NCI-H187 (cell line): ENCODE results near the gene DDX11.
A peak's percentile ranks its signal among the peaks of the same experiment; 100 is the strongest.
"Not testable (repeated sequence)": the region's sequence is repeated elsewhere in the genome, so short reads cannot be mapped to it uniquely, and the experiment has no call there.

ENCODE experiments used
- DNase-seq, 2 experiments: peaks; one replicate each; lab custom pipeline; 2025; lab: John Stamatoyannopoulos, UW

DDX11 gene

DNA sequence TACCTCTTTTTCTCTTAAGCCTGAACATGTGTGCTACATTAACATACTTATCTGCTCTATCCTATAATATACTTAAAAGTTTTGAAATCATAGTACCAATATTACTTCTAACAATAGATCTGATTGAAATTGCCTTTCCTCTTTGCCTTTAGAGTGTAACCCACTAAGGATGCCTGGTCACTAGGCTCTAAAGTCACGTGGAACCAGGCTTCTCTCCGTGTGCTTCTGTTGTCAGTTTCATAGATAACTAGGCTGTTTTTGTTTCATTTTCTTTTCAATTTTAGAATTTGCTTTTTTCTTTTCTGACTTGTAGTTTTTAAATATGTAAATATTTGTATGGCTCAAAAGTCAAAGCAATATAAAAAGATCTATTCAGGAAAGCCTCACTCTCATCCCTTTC, 25.8 kb downstream of the DDX11 start:
- DNase-seq: not testable (repeated sequence)

GRCh38 chr12:31100503-31101208, 27.0 kb downstream of the DDX11 start:
- peak; percentile 13 to 49 for DNase-seq

- DNase-seq: peak in 1 of 2 experiments; percentile 19
Observed at GRCh38 chr12:31102125-31102524, 28.5 kb downstream of the DDX11 start.

- not testable (repeated sequence) for DNase-seq
Observed at GRCh38 chr12:31102596-31102995, 28.9 kb downstream of the DDX11 start.

- peak; percentile 37 to 44 for DNase-seq
Observed at GRCh38 chr12:31103561-31103975, 29.9 kb downstream of the DDX11 start.

DNA sequence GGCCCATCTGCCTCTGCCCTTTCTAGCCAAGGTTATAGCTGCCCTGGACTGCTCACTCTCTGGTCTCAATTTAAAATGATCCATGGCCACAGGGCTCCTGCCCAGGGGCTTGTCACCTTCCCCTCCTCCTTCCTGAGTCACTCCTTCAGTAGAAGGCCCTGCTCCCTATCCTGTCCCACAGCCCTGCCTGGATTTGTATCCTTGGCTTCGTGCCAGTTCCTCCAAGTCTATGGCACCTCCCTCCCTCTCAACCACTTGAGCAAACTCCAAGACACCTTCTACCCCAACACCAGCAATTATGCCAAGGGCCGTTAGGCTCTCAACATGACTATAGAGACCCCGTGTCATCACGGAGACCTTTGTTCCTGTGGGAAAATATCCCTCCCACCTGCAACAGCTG, 30.6 kb downstream of the DDX11 start:
- not testable (repeated sequence) for DNase-seq

GRCh38 chr12:31104773-31105172, 31.1 kb downstream of the DDX11 start:
- not testable (repeated sequence) for DNase-seq

DNA sequence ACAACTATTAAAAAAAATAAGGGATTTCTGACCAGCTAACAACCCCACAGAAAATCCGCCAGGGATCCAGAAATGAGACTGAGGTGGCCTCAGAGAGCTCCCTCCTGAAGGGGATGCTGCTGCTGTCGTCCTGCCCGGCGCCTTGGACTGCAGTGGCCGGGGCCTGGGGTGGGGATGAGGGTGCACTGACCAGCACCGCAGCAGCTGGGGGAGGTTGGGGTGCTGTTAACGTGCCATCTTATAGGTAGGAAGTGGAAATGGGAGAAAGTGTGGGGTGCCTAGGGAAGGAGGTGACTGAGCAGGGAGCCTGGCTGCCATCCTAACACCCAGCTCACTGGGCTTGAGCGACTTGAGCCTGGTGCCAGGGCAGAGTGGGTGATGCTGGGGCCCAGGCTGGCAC, 32.0 kb downstream of the DDX11 start:
- DNase-seq: no peak

DNA sequence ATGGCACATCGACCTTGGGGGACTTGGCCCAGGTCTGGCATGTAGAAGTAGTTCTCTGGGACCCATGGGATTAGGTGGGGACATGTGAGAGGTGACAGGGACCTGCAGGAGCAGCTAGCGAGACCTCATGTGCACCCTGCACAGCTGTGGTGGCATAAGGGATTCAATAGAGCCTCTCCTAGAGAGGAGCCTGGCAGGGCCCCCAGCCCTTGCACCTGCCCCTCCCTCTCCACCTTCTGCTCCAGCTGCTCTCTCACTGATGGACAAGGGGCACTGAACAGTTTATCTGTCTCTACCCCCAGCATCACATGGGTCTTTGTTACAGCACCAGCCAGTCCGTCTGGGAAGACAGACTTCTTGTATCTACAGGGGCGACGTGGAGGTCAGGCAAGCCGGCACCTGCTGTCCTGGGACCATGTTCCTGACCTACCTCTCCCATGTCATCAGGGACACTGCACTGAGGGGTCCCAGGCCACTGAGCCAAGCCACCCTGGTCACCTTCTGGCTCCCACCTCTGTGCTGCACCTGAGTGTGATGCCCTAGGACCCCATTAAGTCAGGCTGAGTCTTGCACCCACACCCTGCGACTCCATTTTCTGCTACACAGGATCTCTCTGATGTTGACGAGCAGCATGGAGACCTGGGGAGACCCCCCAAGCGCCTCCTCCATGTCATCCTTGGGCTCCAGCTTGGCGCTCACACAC, 32.6 kb downstream of the DDX11 start:
- no peak for DNase-seq

- not testable (repeated sequence) for DNase-seq
Observed at GRCh38 chr12:31109773-31110172, 36.1 kb downstream of the DDX11 start.

DNA sequence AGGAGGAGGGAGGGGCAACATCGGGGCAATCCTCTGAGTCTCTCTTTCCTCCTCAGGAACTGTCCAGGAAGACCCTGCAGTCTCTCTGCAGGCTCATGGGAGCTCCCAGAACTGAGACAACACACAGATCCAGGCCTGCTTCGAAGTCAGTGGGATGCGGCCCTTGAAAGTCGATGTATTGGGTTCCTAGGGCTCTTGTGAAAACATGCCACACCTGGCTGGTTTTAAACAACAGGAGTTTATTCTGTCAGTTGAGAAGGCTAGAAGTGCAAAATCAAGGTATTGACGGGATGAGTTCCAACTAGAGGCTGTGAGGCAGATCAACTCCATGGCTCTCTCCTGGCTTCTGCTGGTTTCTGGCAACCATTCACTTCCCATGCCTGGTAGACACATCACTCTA, 36.6 kb downstream of the DDX11 start:
- not testable (repeated sequence) for DNase-seq

DNA sequence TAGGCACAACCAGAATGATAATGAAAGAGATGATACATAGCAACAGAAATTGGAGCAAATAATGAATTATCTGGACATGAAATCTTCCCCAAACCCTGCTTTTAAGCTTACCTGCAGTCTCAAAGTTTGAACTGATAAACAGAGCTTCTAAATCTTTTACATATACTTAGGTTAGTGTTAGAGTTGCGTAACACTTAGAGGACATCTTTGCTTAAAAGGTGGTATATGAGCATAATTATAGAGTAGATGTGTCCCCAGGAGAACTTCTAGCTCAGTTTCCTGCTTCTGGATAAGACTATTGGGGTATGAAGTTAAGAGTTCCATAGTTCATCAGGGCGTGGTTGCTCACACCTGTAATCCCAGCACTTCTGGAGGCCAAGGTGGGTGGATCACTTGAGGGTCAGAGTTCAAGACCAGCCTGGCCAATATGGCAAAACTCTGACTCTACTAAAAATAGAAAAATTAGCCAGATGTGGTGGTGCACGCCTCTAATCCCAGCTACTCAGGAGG, 41.5 kb downstream of the DDX11 start:
- not testable (repeated sequence) for DNase-seq

GRCh38 chr12:31116846-31117202, 43.2 kb downstream of the DDX11 start:
- DNase-seq: not testable (repeated sequence)

DNA sequence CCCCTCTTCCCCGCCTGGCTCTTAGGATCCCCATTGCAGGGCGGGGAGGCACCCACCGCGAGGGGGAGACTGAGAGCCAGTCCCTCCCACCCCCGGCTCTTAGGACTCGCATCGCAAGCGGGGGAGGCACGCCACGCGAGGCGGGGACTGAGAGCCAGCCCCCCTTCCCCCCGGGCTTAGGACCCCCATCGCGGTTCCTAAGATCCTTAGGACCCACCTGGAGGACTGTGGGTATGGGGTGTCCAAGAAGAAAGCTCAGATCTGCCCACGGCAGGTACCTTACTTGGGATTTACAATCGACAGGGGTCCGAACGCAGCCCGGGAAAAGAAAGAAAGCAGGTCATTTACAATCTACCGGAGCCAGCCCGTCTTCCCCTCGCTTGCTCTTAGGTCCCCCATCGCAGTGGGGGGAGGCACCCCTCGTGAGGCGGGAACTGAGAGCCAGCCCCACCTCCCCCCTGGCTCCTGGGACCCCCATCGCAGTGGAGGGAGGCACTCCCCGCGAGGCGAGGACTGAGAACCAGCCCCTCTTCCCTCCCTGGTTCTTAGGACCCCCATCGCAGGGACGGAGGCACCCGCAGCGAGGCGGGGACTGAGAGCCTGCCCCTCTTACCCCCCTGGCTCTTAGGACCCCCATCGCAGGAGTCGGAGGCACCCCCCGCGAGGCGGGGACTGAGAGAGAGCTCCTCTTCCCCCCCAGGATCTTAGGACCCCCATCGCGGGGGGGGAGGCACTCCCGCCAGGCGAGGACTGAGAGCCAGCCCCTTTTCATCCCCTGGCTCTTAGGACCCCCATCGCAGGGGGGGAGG, 43.7 kb downstream of the DDX11 start:
- DNase-seq: peak in 1 of 2 experiments; percentile 57

- DNase-seq: peak; percentile 38 to 49
Observed at GRCh38 chr12:31118347-31119191, 44.9 kb downstream of the DDX11 start.

GRCh38 chr12:31119192-31119802, 45.6 kb downstream of the DDX11 start:
- no peak for DNase-seq

- no peak for DNase-seq
Observed at GRCh38 chr12:31119803-31120211, 46.1 kb downstream of the DDX11 start.

GRCh38 chr12:31120392-31121008, 46.8 kb downstream of the DDX11 start:
- DNase-seq: no peak

DNA sequence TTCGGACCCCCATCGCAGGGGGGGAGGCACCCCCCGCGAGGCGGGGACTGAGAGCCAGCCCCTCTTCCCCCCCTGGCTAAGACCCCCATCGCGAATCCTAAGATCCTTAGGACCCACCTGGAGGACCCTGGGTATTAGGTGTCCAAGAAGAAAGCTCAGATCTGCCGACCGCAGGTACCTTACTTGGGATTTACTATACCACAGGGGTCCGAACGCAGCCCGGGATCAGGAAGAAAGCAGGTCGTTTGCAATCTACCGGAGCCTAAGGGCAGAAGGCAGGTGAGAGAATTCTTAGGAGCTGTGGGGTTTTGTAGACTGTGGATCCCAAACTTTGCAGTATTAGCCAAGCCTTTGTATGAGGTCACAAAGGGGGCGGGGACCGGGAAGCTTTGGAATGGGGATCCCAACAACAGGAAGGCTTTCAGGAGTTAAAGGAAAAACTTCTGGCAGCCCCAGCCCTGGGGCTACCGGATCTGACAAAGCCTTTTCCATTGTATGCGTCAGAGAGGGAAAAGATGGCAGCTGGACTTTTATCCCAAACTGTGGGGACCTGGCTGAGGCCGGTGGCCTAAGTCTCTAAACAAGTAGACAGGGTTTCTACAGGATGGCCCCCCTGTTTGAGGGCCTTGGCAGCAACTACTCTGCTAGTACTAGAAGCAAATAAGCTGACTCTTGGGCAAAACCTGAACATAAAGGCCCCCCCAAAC, 47.5 kb downstream of the DDX11 start:
- not testable (repeated sequence) for DNase-seq

- DNase-seq: no peak
Observed at GRCh38 chr12:31122481-31122880, 48.8 kb downstream of the DDX11 start.
